Body of pancreas (tissue), 4 donors: ENCODE results near the gene PCID2. TPM values are rescaled to one million over a fixed set of nuclear protein-coding genes. Genes with fewer than 3 reads are reported as not detected.
A peak's percentile ranks its signal among the peaks of the same experiment; 100 is the strongest.
"Not testable (repeated sequence)": the region's sequence is repeated elsewhere in the genome, so short reads cannot be mapped to it uniquely, and the experiment has no call there.

Experiments
- ATAC-seq: fragments of 150-250 bp; one replicate; pipeline ENCODE4 v1.9.1; 2016
- DNase-seq, 4 donors: peaks; one replicate each; pipeline ENCODE4 v3.0.0-alpha.2; 2019
- H3K27ac ChIP-seq, 4 donors: fragments of 200-600 bp; sonication (generic); 1 replicate in 3 of 4; 2 replicates in 1 of 4; pipeline versions ENCODE4 v1.5.1 to v1.6.1; 2016 to 2019; ENCODE audit warnings: mild to moderate bottlenecking in 1 of 4, mixed read lengths in 1 of 4, moderate library complexity in 1 of 4
- H3K27me3 ChIP-seq, 2 donors: fragments of 200-600 bp; sonication (generic); one replicate each; pipeline ENCODE4 v1.6.0; 2016; ENCODE audit warnings: mild to moderate bottlenecking in 1 of 2
- H3K36me3 ChIP-seq, 2 donors: fragments of 200-600 bp; sonication (generic); replicated peaks in 1 of 2; 2 replicates each; pipeline ENCODE4 v1.5.1; 2016; ENCODE audit warnings: low read depth in 2 of 2; ENCODE audit not compliant: insufficient read depth in 1 of 2
- H3K4me1 ChIP-seq: fragments of 200-600 bp; sonication (generic); one replicate; pipeline ENCODE4 v1.6.0; 2016
- H3K4me3 ChIP-seq, 2 donors: fragments of 200-600 bp; sonication (generic); 1 replicate in 1 of 2; 2 replicates in 1 of 2; pipeline ENCODE4 v1.5.1; 2016 to 2019
- H3K9me3 ChIP-seq, 3 donors: fragments of 200-600 bp; sonication (generic); 1 replicate in 2 of 3; 2 replicates in 1 of 3; pipeline ENCODE4 v1.5.1; 2016
- CTCF ChIP-seq, 7 experiments: fragments of 450-650 bp in 4 of 7; fragments of 200-600 bp in 3 of 7; sonication (generic) in 3 of 7; IDR thresholded peaks; one replicate each; pipeline ENCODE4 v1.5.1; 2016 to 2019; ENCODE audit warnings: antibody characterized with exemption in 7 of 7
- POLR2A ChIP-seq, 3 donors: fragments of 450-650 bp; IDR thresholded peaks; one replicate each; pipeline ENCODE4 v1.6.1; 2016; ENCODE audit warnings: antibody characterized with exemption in 3 of 3, mild to moderate bottlenecking in 2 of 3
- WGBS, 2 donors: methylation state at CpG; one replicate each; pipeline ENCODE4 v1.1.5; 2017; 5-methylcytosine and 5-hydroxymethylcytosine counted together
- intact Hi-C: fragments of 100-400 bp; cut with DNase I; formaldehyde crosslinking; loops from one replicate; pipeline ENCODE4 v1.15.1; 2023
- total RNA-seq, 2 donors: library from RNA; depleted of rRNA; stranded (reverse); fragments of >200 nt; gene quantifications; one replicate each; pipeline ENCODE4 v1.1.0, GENCODE V29; 2016

Gene PCID2
- 10 to 100 TPM; 23.7 to 33.7 TPM for total RNA-seq

GRCh38 chr13:113208421-113209335 is at the start of gene PCID2:
PCID2 (minus strand) TSS chr13:113208669; CDS start chr13:113208634, 35 bp downstream.
- Histone ChIP-seq H3K4me1 (peaks cover 60% of the 10 kb centered on the region), H3K4me3 (peak within 1 kb of the TSS; percentile 88), H3K27ac (peak within 1 kb of the TSS; percentile 95 to 99 (median 98)), H3K9me3 (no peaks in the 10 kb centered on the region), H3K36me3 (no peaks in the 10 kb centered on the region), H3K27me3 (no peaks in the 10 kb centered on the region)
- DNase-seq (peak; percentile 87 to 93 (median 92)), ATAC-seq (peak; percentile 87)
- intact Hi-C loops = no loop called here
- WGBS, 2 donors = 1 to 5% methylated on average over 4 to 91 of the region's 103 CpGs
- peak; percentile 74 to 86 (median 85) for TF ChIP-seq POLR2A (IDR thresholded peaks at IDR 0.05)
- peak in 1 of 7 experiments; percentile 3 for TF ChIP-seq CTCF (IDR thresholded peaks at IDR 0.05)

GRCh38 chr13:113257908-113258307 is 49.4 kb upstream of the PCID2 start:
- H3K27me3 ChIP-seq, H3K9me3 ChIP-seq, intact Hi-C loops, ATAC-seq, H3K4me1 ChIP-seq, H3K27ac ChIP-seq, DNase-seq, H3K4me3 ChIP-seq: not testable (repeated sequence)
- peaks cover 0 to 36% of the 10 kb centered on the region in 2 donors for H3K36me3 ChIP-seq
- 97 to 98% methylated on average over 6 of the region's 6 CpGs for WGBS, 2 donors

- TF ChIP-seq CTCF (IDR thresholded peaks at IDR 0.05) = no peak
- no peak for TF ChIP-seq POLR2A (IDR thresholded peaks at IDR 0.05)
- DNase-seq (no peak), ATAC-seq (no peak)
- intact Hi-C loops = no loop called here
- no peaks in the 10 kb centered on the region for H3K4me1 ChIP-seq
- no peaks in the 10 kb centered on the region for H3K9me3 ChIP-seq
- H3K36me3 ChIP-seq = peaks cover 0 to 49% of the 10 kb centered on the region in 2 donors
- no peaks in the 10 kb centered on the region for H3K27me3 ChIP-seq
- WGBS, 2 donors = 79 to 82% methylated on average over 11 of the region's 11 CpGs
- no peak overlapping the region for H3K27ac ChIP-seq
- H3K4me3 ChIP-seq = no peak overlapping the region
Measured at GRCh38 chr13:113252516-113253095, 44.1 kb upstream of the PCID2 start.

GRCh38 chr13:113245849-113246796 is 37.7 kb upstream of the PCID2 start:
- TF ChIP-seq CTCF (IDR thresholded peaks at IDR 0.05) = peak in 1 of 7 experiments; percentile 16
- TF ChIP-seq POLR2A (IDR thresholded peaks at IDR 0.05) = no peak
- Histone ChIP-seq H3K4me1 (no peaks in the 10 kb centered on the region), H3K9me3 (no peaks in the 10 kb centered on the region), H3K27me3 (no peaks in the 10 kb centered on the region), H3K27ac (no peak overlapping the region), H3K4me3 (no peak overlapping the region), H3K36me3 (peaks cover 0 to 41% of the 10 kb centered on the region in 2 donors)
- intact Hi-C loops = no loop called here
- 73 to 84% methylated on average over 10 of the region's 10 CpGs for WGBS, 2 donors
- DNase-seq (no peak), ATAC-seq (no peak)
